HG02588 (cell line): ENCODE data around the gene TSPAN31.
"Not testable (repeated sequence)": the region's sequence is repeated elsewhere in the genome, so short reads cannot be mapped to it uniquely, and the experiment has no call there.

Experiments
- ATAC-seq: cut with Tn5 transposase; IDR thresholded peaks from one replicate; pipeline ENCODE4 v1.9.1; 2021; ENCODE audit warnings: mild to moderate bottlenecking, moderate library complexity; ENCODE audit not compliant: unreplicated experiment

Gene TSPAN31

GRCh38 chr12:57721846-57722608, 22.8 kb upstream of the TSPAN31 start:
- ATAC-seq, result not testable (repeated sequence)

GRCh38 chr12:57722716-57723629, 21.9 kb upstream of the TSPAN31 start:
- no peak for ATAC-seq

GRCh38 chr12:57723630-57723962, 21.2 kb upstream of the TSPAN31 start:
- ATAC-seq, result no peak

GRCh38 chr12:57724003-57724935, 20.6 kb upstream of the TSPAN31 start:
- no peak for ATAC-seq

- no peak for ATAC-seq
These were observed 19.7 kb upstream of the TSPAN31 start for GRCh38 chr12:57724936-57725740.

- no peak for ATAC-seq
These were observed 19.0 kb upstream of the TSPAN31 start for GRCh38 chr12:57725851-57726150.

GRCh38 chr12:57726151-57726883, 18.5 kb upstream of the TSPAN31 start:
- no peak for ATAC-seq

GRCh38 chr12:57726884-57727757, 17.7 kb upstream of the TSPAN31 start:
- ATAC-seq, result no peak

GRCh38 chr12:57727758-57728395, 17.0 kb upstream of the TSPAN31 start:
- ATAC-seq, result no peak

- no peak for ATAC-seq
These were observed 15.5 kb upstream of the TSPAN31 start for GRCh38 chr12:57729321-57729844.

GRCh38 chr12:57730336-57731067, 14.3 kb upstream of the TSPAN31 start:
- ATAC-seq, result no peak

GRCh38 chr12:57731411-57732080, 13.3 kb upstream of the TSPAN31 start:
- ATAC-seq, result no peak

GRCh38 chr12:57732270-57732669, 12.6 kb upstream of the TSPAN31 start:
- ATAC-seq, result no peak

GRCh38 chr12:57732726-57733593, 11.9 kb upstream of the TSPAN31 start:
- ATAC-seq, result no peak

- ATAC-seq, result no peak
These were observed 10.9 kb upstream of the TSPAN31 start for GRCh38 chr12:57733928-57734327.

- no peak for ATAC-seq
These were observed 10.2 kb upstream of the TSPAN31 start for GRCh38 chr12:57734591-57734990.
